Measurements from ENCODE around the gene C19orf25.
"Not testable (repeated sequence)": the region's sequence is repeated elsewhere in the genome, so short reads cannot be mapped to it uniquely, and the experiment has no call there.

C19orf25 gene

DNA sequence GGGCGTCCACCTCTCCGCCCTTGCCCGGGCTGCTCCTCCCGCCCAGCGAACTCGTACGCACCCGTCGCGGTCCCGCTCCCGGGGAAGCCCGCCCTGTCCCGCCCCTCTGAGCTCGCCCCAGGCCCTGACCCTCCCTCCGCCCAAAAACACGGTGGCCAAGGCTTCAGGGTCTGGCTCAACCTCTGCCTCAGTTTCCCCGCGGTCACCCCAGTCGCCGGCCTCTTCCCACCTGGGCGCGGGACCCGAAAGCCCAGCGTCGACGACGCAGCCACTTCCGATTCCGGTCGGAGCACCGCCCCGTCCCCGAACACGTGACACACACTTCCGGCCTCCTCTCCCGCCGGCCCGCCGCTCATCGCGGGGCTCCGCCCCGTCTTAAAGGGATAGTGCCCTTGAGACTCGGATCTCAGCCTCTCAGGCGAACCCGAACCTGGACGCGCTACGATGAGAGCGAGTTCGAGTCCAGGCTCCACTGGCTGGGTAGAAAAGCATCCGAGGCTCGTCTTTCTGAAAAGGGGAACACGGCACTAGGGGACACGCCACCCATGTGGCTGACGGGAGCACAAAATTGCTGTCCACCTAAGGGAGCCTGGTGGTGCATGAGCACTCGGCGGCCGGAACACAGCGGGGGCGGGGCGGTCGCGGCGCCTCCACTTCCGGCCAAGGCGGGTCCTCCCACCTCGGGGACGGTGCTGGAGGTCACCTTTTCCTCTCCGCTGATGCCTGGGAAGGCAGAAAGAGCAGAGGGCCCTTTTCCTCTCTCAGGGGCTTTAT is at the start of gene C19orf25:
Gene C19orf25, minus strand, starts transcription at position 282 of the 774 bp plus-strand sequence. CDS start 312 bp downstream, outside the sequence.
- DNase-seq = peak; percentile 87

GRCh38 chr19:1527650-1528309 is 48.8 kb upstream of the C19orf25 start:
- DNase-seq = no peak

- no peak for DNase-seq
These were observed 48.1 kb upstream of the C19orf25 start for GRCh38 chr19:1526979-1527649.

DNA sequence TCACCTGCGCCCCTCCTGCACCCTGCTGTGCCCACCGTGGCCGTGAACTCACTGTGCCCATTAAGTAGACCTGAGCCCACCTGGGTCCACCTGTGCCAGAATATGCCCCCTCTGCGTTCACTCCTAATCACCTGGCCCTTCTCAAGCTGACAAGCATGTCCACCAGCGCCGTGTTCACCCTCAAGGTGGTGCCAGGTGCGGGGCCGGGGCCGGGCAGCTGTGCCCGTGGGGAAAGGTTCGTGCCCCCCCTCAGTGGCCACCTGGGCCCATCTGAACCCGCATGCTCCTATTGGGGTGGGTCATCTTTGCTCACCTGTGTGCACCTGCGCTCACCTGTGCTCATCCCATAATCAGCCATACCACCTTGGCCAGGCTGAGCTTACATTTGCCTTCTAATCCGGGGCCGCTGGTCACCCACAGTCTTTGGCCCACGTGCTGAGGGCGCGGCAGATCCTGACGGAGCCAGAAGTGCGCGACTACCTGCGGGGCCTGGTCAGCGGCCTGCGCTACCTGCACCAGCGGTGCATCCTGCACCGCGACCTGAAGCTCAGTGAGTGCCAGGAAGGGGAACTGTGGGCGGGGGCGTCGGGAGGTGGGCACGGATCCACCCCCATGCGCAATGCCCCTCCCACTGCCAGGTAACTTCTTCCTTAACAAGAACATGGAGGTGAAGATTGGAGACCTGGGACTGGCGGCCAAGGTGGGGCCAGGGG is 47.2 kb upstream of the C19orf25 start:
- DNase-seq = no peak

DNA sequence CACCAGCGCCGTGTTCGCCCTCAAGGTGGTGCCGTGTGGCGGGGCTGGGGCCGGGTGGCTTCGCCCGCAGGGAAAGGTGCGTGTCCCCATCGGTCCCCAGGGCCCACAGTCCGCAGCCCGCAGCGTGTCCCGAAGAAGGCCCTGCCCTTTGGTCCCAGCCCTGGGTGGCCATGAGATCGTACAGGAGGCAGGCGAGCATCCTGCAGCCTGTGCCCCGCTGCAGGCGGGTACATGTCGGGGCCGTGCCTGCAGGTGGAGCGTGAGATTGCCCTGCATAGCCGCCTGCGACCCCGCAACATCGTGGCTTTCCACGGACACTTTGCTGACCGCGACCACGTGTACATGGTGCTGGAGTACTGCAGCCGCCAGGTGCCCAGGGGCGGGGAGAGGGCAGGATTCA is 46.3 kb upstream of the C19orf25 start:
- no peak for DNase-seq

DNA sequence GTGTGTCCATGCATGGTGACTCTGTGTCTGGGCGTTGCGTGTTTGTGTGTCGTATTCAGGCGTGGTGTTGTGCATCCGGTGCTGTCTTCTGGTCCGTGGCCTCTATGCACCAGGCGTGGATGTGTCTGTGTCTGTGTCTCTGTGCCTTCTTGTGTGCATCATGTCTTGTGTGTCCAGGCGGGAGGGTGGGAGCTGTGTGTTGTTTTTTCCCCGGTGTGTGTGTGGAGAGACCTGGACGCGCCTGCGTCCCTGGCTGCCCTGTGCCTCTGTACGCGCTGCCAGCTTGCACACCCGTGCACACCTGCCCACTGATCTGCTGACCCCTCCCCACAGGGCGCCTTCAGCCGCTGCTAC is 45.9 kb upstream of the C19orf25 start:
- no peak for DNase-seq

GRCh38 chr19:1524287-1524971 is 45.4 kb upstream of the C19orf25 start:
- no peak for DNase-seq

DNA sequence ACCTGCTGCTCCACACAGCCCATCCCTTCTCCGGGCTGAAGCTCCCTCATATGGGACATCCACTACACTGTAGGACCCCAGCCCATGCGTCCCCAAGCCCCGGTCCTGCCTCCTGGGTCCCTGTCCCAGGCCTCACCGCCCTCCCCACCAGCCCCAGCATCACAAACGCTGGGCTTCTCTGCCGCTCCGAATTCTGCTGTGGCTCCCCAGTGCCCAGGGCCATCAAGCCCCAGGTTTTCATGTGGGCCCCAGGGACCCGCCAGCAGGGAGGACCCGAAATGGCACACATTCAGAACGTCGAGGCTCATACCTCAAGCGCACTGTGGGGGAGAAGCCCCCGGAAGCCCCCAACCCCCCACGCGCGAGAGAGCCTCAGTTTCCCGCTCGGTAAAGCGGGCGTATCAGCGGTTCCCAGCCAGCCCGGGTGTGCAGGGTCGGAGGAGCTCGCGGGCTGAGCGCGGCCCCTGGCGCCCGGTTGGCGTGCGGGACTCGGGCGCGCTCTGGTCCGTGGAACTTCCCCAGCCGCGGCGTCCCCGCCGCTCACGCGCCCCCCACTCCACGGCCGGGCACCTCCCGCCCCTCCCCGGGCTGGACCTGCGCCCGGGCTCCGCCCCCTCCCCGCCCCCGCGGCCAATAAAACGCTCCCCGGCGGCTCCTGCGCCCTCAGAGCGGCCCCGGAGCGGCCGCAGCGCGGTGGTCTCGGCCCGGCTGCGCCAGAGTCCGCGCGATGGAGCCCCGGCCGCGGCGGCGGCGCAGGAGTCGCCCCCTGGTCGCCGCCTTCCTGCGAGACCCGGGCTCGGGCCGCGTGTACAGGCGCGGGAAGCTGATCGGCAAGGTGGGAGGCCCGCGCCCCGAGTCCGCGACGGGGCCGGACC is 44.6 kb upstream of the C19orf25 start, which contains the start of gene PLK5:
Gene PLK5, plus strand, starts transcription at position 666 of the 875 bp plus-strand sequence. CDS start 2,920 bp downstream, outside the sequence.
- no peak for DNase-seq

GRCh38 chr19:1522838-1523237 is 43.8 kb upstream of the C19orf25 start:
- DNase-seq = no peak

GRCh38 chr19:1522061-1522460 is 43.0 kb upstream of the C19orf25 start:
- DNase-seq = no peak

- DNase-seq = no peak
These were observed 42.6 kb upstream of the C19orf25 start for GRCh38 chr19:1521636-1522035.

DNA sequence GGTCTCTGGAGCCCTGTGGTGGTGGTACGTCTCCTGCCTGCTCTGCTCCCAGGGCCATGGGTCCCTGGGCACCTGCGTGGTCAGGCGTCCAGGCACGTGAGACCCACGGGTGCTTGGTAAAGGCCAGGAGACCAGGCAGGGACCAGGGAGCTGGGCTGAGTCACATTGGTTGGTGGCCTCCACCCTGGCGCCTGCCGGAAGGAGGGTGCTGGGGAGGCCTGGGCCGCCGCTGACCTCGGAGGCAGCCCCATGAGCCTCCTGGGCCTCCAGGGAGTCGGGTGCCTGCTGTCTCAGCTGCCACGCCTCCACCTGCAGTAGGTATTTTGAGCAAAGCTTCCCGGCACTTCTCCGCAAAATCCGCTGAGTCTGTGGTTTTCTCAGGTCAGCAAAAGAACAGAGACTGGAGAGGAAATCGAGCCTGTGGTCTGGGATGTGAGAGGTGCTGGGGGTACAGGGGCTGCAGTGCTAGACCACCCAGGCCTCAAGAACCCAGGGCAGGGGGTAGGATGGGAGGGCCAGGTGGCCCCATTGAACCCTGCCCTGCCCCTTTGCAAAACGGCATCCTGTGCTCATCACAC is 41.3 kb upstream of the C19orf25 start:
- DNase-seq = no peak

DNA sequence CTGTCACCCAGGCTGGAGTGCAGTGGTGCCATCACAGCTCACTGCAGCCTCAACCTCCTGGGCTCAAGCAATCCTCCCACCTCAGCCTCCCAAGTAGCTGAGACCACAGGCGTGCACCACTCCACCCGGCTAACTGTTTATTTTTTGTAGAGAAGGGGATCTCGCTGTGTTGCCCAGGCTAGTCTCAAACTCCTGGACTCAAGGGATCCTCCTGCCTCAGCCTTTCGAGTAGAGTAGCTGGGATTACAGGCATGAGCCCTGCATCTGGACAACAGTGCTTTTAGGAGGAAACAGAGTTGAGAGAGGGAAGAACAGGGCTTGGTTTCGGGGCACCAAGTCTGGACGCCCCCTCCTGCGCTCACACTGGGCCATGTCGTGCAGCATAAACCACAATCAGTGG is 40.8 kb upstream of the C19orf25 start:
- DNase-seq = not testable (repeated sequence)

DNA sequence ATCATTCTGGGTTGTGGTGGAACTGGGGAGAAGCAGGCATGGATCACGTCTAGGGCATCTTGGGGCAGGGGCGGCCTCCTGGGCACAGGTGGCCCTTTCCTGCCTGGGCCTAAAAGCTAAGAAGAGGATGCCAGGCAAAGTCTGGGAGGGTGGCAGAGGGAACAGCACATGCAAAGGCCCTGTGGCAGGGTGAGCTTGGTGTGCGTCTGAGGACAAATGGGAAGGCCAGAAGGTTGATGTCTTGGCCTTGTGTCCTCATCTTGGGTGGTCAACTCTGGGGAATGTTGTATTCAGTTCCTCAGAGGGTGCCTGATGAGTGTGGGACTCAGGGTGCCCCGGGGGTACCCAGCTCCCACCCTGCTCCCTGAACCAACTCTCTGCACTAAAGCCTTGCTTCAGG is 39.5 kb upstream of the C19orf25 start:
- DNase-seq = no peak

DNA sequence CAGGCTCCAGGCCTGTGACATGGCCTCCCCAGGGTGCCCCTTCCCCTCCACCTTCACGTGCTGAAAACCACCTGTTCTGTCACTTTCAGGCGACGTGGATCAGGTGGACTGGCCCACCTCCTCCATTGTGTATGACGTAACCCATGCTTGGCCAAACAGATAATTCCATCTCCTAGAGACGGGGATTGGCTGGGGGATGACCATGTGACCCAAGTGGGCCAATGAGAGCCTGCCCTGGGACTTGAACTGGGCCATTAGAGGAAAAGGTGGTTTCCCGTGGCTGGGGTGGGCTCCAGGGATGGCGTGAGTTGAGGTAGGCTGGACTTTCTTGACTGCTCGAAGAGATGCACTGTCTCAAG is 37.4 kb upstream of the C19orf25 start:
- no peak for DNase-seq

- DNase-seq = no peak
These were observed 36.1 kb upstream of the C19orf25 start for GRCh38 chr19:1514986-1515721.

- DNase-seq = no peak
These were observed 35.3 kb upstream of the C19orf25 start for GRCh38 chr19:1514295-1514661.

- no peak for DNase-seq
These were observed 34.7 kb upstream of the C19orf25 start for GRCh38 chr19:1513499-1514294.

GRCh38 chr19:1512671-1513498 is 33.9 kb upstream of the C19orf25 start, which contains the start of gene ADAMTSL5:
Gene ADAMTSL5, minus strand, starts transcription at chr19:1513019. Its CDS starts 2,076 bp downstream, at chr19:1510943.
- DNase-seq = no peak
